Astrocyte (in vitro differentiated cells and primary cell): Measurements from ENCODE around the gene GNB1L. TPM values are rescaled to one million over a fixed set of nuclear protein-coding genes. Genes with fewer than 3 reads are reported as not detected.

ENCODE experiments used
- DNase-seq: peaks from one replicate; pipeline ENCODE4 v3.0.0-alpha.2; 2010; ENCODE audit warnings: low read depth
- FAIRE-seq: peaks from 2 replicates; lab custom pipeline; 2011; peaks lifted over from hg19 to GRCh38; lab: Jason Lieb, UNC
- H2AFZ ChIP-seq: 2 replicates; pipeline ENCODE4 v1.6.0; 2012; ENCODE audit warnings: low read depth, low read length, inconsistent platforms
- H3K27ac ChIP-seq: 2 replicates; pipeline ENCODE4 v1.5.1; 2011; ENCODE audit warnings: low read depth, low read length, inconsistent platforms
- H3K27me3 ChIP-seq: 2 replicates; pipeline ENCODE4 v1.6.0; 2011; ENCODE audit warnings: low read length, inconsistent platforms; ENCODE audit not compliant: insufficient read depth
- H3K36me3 ChIP-seq: 2 replicates; pipeline ENCODE4 v1.5.1; 2011; ENCODE audit warnings: low read length, inconsistent platforms; ENCODE audit not compliant: insufficient read depth
- H3K4me1 ChIP-seq: 2 replicates; pipeline ENCODE4 v1.5.1; 2011; ENCODE audit warnings: low read length, inconsistent platforms; ENCODE audit not compliant: insufficient read depth
- H3K4me2 ChIP-seq: 2 replicates; pipeline ENCODE4 v1.6.0; 2012; ENCODE audit warnings: low read length, inconsistent platforms
- H3K4me3 ChIP-seq: 2 replicates; pipeline ENCODE4 v1.5.1; 2011; ENCODE audit warnings: low read depth, mild to moderate bottlenecking, low read length, inconsistent platforms; ENCODE audit not compliant: insufficient read depth
- H3K79me2 ChIP-seq: 2 replicates; pipeline ENCODE4 v1.6.0; 2012; ENCODE audit warnings: mild to moderate bottlenecking, low read length, inconsistent platforms; ENCODE audit not compliant: insufficient read depth
- H3K9ac ChIP-seq: 2 replicates; pipeline ENCODE4 v1.6.0; 2012; ENCODE audit warnings: mild to moderate bottlenecking, low read length, inconsistent platforms
- H3K9me3 ChIP-seq: 2 replicates; pipeline ENCODE4 v1.5.1; 2012; ENCODE audit warnings: low read depth, mild to moderate bottlenecking, low read length, inconsistent platforms; ENCODE audit not compliant: insufficient read depth
- H4K20me1 ChIP-seq: 2 replicates; pipeline ENCODE4 v1.6.0; 2012; ENCODE audit warnings: low read length, inconsistent platforms; ENCODE audit not compliant: insufficient read depth
- H3K27ac Mint-ChIP-seq: one replicate; pipeline ENCODE4 v1.8.0; 2021; ENCODE audit warnings: mild to moderate bottlenecking, mixed read lengths; ENCODE audit not compliant: unreplicated experiment
- H3K27me3 Mint-ChIP-seq: one replicate; pipeline ENCODE4 v1.8.0; 2021; ENCODE audit warnings: low read depth, mixed read lengths; ENCODE audit not compliant: unreplicated experiment
- H3K36me3 Mint-ChIP-seq: one replicate; pipeline ENCODE4 v1.8.0; 2021; ENCODE audit warnings: low read depth, mixed read lengths; ENCODE audit not compliant: unreplicated experiment
- H3K4me1 Mint-ChIP-seq: one replicate; pipeline ENCODE4 v1.8.0; 2021; ENCODE audit warnings: low read depth, mixed read lengths; ENCODE audit not compliant: unreplicated experiment
- H3K4me3 Mint-ChIP-seq: one replicate; pipeline ENCODE4 v1.8.0; 2021; ENCODE audit warnings: mild to moderate bottlenecking, moderate library complexity, mixed read lengths; ENCODE audit not compliant: unreplicated experiment
- H3K9me3 Mint-ChIP-seq: one replicate; pipeline ENCODE4 v1.8.0; 2021; ENCODE audit warnings: mild to moderate bottlenecking, mixed read lengths; ENCODE audit not compliant: unreplicated experiment
- EZH2 ChIP-seq: IDR thresholded peaks from 2 replicates; pipeline ENCODE4 v1.6.1; 2012; ENCODE audit warnings: mild to moderate bottlenecking, low read length, inconsistent platforms; ENCODE audit not compliant: insufficient read depth
- total RNA-seq: library from RNA; stranded (reverse); gene quantifications from 2 replicates; pipeline ENCODE4 v1.2.1, GENCODE V29; 2021
- TF ChIP-seq, protein P1 (sequence below): IDR thresholded peaks from 2 replicates; pipeline ENCODE4 v1.5.1; 2011; ENCODE audit warnings: low read depth, mild to moderate bottlenecking, inconsistent platforms, low read length, moderate library complexity; ENCODE audit not compliant: insufficient read depth

Gene GNB1L
- total RNA-seq, 1 donor from 2014 or later = 14.3 TPM

DNA sequence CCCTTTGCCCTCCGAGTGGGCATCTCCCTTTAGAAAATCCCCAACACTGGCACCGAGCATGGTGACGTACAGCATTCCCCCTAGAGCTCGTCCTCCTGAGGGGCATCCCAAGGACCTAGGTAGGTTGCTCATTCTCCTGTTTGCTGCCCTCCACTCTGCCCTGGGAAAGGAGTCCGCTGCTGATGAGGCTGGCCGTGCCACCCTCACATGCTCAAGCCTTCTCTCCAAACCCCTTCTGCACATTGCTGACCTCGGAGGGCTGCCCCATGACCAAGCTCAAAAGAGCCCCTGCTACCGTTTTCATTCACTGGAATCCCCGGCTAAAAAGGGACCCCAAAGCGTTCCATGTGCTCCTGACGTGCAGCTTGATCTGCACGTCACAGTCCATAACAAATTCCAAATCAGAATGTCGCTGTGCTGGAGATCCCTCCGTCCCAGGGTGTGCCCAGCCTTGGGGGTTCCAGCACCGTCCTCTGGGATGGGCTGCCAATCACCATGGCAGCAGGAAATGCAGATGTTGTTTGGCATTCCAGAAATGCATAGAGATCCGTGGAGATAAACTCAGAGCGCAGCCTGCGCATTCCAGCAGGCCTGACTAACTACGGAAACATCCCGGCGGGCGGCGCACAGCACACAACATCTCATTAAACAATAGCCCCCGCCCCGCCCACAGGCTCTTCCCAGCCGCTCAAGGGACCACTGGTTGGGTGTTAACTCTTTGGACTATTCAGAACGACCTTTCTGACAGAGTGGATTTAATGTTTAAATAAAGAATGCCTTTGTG is 26.3 kb upstream of the GNB1L start:
- peak; percentile 73 for FAIRE-seq
- peak overlapping the region; percentile 86 for H3K27ac ChIP-seq
- H3K9me3 Mint-ChIP-seq = no peaks in the 10 kb centered on the region
- H3K4me1 ChIP-seq = peaks cover 55% of the 10 kb centered on the region
- peak overlapping the region; percentile 70 for H3K9ac ChIP-seq
- H3K27ac Mint-ChIP-seq = peak overlapping the region; percentile 100
- no peaks in the 10 kb centered on the region for H3K27me3 Mint-ChIP-seq
- H3K4me1 Mint-ChIP-seq = peaks cover 38% of the 10 kb centered on the region
- H3K4me2 ChIP-seq = peak overlapping the region; percentile 82
- H4K20me1 ChIP-seq = no peaks in the 10 kb centered on the region
- H2AFZ ChIP-seq = peak overlapping the region; percentile 9
- no peak for TF ChIP-seq EZH2
- TF ChIP-seq, protein P1, sequence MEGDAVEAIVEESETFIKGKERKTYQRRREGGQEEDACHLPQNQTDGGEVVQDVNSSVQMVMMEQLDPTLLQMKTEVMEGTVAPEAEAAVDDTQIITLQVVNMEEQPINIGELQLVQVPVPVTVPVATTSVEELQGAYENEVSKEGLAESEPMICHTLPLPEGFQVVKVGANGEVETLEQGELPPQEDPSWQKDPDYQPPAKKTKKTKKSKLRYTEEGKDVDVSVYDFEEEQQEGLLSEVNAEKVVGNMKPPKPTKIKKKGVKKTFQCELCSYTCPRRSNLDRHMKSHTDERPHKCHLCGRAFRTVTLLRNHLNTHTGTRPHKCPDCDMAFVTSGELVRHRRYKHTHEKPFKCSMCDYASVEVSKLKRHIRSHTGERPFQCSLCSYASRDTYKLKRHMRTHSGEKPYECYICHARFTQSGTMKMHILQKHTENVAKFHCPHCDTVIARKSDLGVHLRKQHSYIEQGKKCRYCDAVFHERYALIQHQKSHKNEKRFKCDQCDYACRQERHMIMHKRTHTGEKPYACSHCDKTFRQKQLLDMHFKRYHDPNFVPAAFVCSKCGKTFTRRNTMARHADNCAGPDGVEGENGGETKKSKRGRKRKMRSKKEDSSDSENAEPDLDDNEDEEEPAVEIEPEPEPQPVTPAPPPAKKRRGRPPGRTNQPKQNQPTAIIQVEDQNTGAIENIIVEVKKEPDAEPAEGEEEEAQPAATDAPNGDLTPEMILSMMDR = no peak
- H3K36me3 ChIP-seq = no peaks in the 10 kb centered on the region
- no peaks in the 10 kb centered on the region for H3K9me3 ChIP-seq
- H3K4me3 ChIP-seq = peak overlapping the region; percentile 26
- H3K36me3 Mint-ChIP-seq = no peaks in the 10 kb centered on the region
- H3K79me2 ChIP-seq = peaks cover 9% of the 10 kb centered on the region
- H3K4me3 Mint-ChIP-seq = peak overlapping the region; percentile 77
- H3K27me3 ChIP-seq = no peaks in the 10 kb centered on the region
- peak; percentile 93 for DNase-seq

DNA sequence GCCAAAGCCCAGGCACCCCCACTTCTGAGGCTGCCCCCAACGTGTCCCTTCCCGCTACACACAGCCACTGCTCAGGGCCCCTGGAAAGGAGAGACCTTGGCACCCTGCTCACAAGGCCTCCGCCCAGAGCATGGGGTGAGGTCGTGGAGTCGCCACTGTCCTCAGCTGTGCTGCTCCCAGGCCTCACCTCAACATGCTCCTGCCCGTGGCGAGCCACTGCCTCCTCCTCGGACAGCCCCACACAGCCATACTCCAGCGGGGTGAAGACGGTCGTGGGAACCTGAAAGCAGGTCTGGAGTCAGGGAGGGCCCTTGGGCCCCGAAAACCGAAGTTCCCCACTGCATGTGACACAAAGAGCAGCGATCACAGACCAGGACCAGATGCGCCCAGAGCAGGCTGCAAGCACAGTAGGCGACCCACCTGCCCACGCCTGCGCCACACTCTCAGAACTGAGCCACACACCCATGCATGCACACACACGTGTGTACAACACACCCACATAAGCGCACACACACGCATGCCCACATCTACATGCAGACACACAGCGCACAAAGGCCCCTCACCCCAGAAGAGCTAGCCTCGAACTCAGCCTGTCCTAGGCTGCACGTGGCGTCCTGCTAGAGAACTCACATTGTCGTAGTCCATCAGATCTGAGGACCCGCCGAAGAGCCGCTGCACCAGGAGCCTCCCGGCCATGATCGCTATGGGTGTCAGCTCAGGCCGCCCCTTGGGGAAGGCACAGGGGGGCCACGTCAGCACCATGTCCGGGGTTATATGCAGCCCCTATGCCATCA is 25.5 kb upstream of the GNB1L start:
- peak overlapping the region; percentile 70 for H3K9ac ChIP-seq
- no peak for DNase-seq
- peaks cover 62% of the 10 kb centered on the region for H3K4me1 ChIP-seq
- H3K36me3 Mint-ChIP-seq = no peaks in the 10 kb centered on the region
- no peaks in the 10 kb centered on the region for H3K9me3 ChIP-seq
- no peaks in the 10 kb centered on the region for H3K27me3 Mint-ChIP-seq
- H3K4me3 ChIP-seq = peak overlapping the region; percentile 26
- H3K4me1 Mint-ChIP-seq = peaks cover 34% of the 10 kb centered on the region
- H3K27me3 ChIP-seq = no peaks in the 10 kb centered on the region
- no peaks in the 10 kb centered on the region for H4K20me1 ChIP-seq
- H3K9me3 Mint-ChIP-seq = no peaks in the 10 kb centered on the region
- peak overlapping the region; percentile 84 for H3K27ac ChIP-seq
- H2AFZ ChIP-seq = no peak overlapping the region
- no peak overlapping the region for H3K4me3 Mint-ChIP-seq
- H3K36me3 ChIP-seq = no peaks in the 10 kb centered on the region
- peak overlapping the region; percentile 100 for H3K27ac Mint-ChIP-seq
- H3K79me2 ChIP-seq = peaks cover 9% of the 10 kb centered on the region
- no peak for FAIRE-seq
- TF ChIP-seq, protein P1 = no peak
- no peak for TF ChIP-seq EZH2
- peak overlapping the region; percentile 82 for H3K4me2 ChIP-seq
